ENCODE measurements around the gene KLHL22.
A peak's percentile ranks its signal among the peaks of the same experiment; 100 is the strongest.
"Not testable (repeated sequence)": the region's sequence is repeated elsewhere in the genome, so short reads cannot be mapped to it uniquely, and the experiment has no call there.

The KLHL22 gene

GRCh38 chr22:20466659-20467379, 28.8 kb downstream of the KLHL22 start:
- DNase-seq = no peak

DNA sequence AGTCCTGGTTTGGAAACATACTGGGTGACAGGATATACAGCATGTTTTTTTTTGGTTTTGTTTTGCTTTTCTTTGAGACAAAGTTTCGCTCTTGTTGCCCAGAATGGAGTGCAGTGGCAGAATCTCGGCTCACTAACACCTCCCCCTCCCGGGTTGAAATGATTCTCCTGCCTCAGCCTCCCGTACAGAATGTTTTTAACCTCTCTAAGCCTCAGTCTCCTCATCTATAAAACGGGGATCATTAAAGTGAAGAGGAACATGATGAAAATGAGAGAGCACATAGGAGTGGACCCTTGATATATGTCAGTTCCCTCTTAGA, 29.9 kb downstream of the KLHL22 start:
- DNase-seq = no peak

DNA sequence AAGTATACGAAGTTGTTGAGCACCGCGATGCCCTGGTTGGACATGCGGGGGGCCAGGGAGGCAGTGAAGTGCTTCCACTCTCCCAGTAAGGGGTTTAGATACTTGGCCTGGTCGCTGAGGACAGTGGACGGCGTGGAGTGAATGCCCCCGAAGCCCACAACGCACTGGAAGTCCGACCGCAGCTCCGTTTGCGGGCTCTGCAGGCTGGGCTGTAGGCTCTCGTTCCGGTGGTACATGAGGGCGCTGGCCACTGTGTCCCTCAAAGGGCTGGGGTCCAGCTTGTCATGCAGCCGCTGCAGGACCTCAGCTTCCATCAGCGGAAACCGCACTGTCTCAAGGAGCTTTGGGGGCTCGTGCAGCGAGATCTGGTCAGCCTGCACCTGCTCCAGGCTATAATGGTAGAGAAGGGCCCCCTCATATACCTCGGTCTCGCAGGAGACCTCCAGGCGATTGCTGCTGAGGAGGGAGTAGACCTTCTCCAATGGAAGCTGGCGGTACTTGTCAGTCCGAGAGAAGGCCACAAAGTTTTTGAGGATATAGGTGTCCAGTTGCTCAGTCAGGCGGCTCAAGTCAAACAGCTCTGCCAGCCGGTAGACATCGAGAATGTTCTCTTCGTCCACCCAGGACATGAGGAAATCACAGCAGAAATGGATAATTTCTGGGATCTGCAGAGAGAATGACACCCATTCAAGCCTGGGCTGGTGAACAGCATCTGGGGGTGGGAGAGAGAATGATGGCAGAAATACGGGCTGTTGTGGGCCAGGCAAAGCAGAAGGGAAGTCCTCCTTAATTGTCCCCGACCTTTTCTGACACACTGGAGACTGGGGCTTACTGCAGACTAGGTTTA, 30.5 kb downstream of the KLHL22 start:
- DNase-seq = no peak

- DNase-seq = no peak
Measured at GRCh38 chr22:20464096-20464614, 31.4 kb downstream of the KLHL22 start.

DNA sequence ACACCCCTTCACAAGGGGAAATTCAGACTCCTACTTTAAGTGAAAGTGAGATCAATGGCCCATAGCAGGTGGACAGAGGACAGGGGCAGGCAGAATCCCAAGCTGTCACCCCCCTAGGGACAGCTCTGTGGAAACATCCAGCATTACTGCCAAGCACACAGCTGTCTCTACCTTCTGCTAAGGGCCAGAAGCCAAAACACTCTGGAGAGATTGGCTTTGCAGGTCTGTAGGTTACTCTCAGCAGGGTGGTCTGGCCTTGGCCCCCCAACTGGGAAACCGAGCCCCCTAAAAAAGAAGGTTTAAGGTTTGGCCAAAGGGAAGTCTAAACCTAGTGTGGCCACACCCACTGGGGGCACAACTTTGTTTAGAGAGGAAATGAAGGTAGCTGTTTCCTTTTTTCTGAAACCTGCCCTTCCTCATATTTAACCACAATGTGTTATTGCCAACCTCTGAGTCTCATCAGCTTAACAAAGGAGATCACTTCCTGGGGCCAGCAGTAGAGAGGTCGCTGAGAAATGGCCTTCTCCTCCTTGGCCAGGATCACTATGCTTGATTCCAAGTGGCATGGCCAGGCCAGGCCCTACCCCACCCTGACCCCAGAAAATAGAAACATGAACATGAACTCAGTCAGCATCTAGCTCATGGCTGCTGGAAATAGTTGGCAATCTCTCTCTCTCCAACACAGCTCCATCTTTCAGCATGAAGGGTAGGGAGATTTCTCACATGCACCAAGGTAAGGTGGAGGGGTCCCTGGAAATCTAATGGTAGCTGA, 32.1 kb downstream of the KLHL22 start:
- DNase-seq = peak; percentile 43

GRCh38 chr22:20459862-20460261, 35.7 kb downstream of the KLHL22 start:
- DNase-seq = no peak

GRCh38 chr22:20459152-20459542, 36.4 kb downstream of the KLHL22 start:
- no peak for DNase-seq

- DNase-seq = no peak
Measured at GRCh38 chr22:20458530-20459151, 37.0 kb downstream of the KLHL22 start.

- DNase-seq = no peak
Measured at GRCh38 chr22:20457506-20458240, 37.9 kb downstream of the KLHL22 start.

- DNase-seq = no peak
Measured at GRCh38 chr22:20456722-20457076, 38.9 kb downstream of the KLHL22 start.

GRCh38 chr22:20456064-20456721, 39.4 kb downstream of the KLHL22 start:
- peak; percentile 52 for DNase-seq

DNA sequence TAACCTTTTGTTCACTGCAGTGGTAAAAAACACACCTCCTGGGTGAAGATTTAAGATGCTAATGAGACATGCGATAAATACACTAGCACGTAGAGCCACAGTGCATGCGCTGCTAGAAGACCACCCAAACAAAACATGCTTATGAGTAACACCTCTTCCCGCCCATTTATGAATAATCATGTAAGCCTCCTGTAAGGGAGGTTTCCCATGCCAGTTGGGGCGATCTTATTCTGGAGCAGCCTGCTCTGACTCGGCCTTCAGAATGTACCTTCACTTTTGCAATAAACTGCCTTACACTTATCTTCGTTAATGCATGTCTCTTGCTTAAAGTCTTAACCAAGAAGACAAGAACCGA, 39.9 kb downstream of the KLHL22 start:
- no peak for DNase-seq

DNA sequence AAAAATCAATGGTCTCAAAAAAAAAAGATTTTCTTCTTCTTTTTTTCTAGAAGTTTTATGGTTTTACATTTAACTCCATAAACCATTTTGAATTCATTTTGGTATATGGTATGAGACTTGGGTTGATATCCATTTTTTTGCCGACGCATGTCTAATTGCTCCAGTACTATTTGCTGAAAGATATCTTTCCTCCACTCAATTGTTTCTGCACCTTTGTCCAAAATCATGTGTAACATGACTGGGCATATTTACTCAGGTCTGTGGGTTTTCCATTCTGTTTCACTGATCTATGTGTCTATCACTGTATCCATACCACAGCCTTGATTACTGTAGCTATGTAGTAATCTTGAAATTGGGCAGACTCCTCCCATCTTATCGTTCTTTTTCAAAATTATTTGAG, 42.4 kb downstream of the KLHL22 start:
- no peak for DNase-seq

DNA sequence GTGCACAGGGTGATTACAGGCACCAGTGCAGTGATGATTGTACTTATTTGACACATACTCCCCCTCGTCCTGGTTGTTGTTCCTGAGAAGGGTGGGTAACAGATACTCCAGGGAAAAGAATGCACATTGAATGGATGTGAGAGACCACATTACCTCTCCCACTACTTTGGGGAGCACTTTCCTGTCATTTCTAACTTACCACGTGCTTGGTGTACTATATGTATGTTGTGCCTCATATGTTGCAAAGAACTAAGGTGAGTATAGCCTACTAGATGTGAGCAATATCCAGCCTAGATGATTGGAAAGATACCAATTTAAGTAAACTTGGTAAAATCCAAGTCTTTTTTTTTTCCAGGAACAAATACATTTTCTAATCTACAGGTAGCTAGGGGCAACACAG, 43.7 kb downstream of the KLHL22 start:
- DNase-seq = no peak

GRCh38 chr22:20451129-20451778, 44.3 kb downstream of the KLHL22 start:
- DNase-seq = not testable (repeated sequence)

DNA sequence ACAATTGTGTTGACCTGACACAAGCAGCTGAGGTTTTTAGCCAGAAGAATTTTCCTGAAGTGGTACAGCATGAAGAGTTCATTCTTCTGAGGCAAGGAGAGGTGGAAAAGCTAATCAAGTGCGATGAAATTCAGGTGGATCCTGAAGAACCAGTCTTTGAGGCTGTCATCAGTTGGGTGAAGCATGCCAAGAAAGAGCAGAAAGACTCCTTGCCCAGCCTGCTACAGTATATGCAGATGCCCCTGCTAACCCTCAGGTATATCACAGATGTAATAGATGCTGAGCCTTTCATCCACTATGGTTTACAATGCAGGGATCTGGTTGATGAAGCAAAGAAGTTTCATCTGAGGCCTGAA, 45.1 kb downstream of the KLHL22 start:
- DNase-seq = no peak

- no peak for DNase-seq
Measured at GRCh38 chr22:20449819-20450550, 45.6 kb downstream of the KLHL22 start.

- no peak for DNase-seq
Measured at GRCh38 chr22:20448630-20449029, 47.0 kb downstream of the KLHL22 start.

- no peak for DNase-seq
Measured at GRCh38 chr22:20446383-20446970, 49.1 kb downstream of the KLHL22 start.

GRCh38 chr22:20444325-20444724, 51.3 kb downstream of the KLHL22 start:
- no peak for DNase-seq
